Keratinocyte (primary cell): ENCODE data around the gene STAG1. TPM values are rescaled to one million over a fixed set of nuclear protein-coding genes. Genes with fewer than 3 reads are reported as not detected.
A peak's percentile ranks its signal among the peaks of the same experiment; 100 is the strongest.
"Not testable (repeated sequence)": the region's sequence is repeated elsewhere in the genome, so short reads cannot be mapped to it uniquely, and the experiment has no call there.

ENCODE experiments used
- DNase-seq: peaks from one replicate; pipeline ENCODE4 v3.0.0-alpha.2; 2011; ENCODE audit warnings: low read depth, missing footprints, low spot score
- FAIRE-seq: peaks from 2 replicates; lab custom pipeline; 2011; peaks lifted over from hg19 to GRCh38; lab: Jason Lieb, UNC
- H2AFZ ChIP-seq: 2 replicates; pipeline ENCODE4 v1.6.0; 2012; ENCODE audit warnings: low read length, control low read depth, inconsistent platforms; ENCODE audit not compliant: control insufficient read depth
- H3K27ac ChIP-seq: 2 replicates; pipeline ENCODE4 v1.5.1; 2011; ENCODE audit warnings: low read length; ENCODE audit not compliant: control insufficient read depth, insufficient read depth
- H3K27me3 ChIP-seq: 3 replicates; pipeline ENCODE4 v1.6.0; 2011; ENCODE audit warnings: low read length; ENCODE audit not compliant: control insufficient read depth, insufficient read depth; ENCODE audit errors: extremely low read depth
- H3K36me3 ChIP-seq, 2 experiments: 2 replicates in 1 of 2; 3 replicates in 1 of 2; pipeline ENCODE4 v1.5.1; 2011; ENCODE audit warnings: low read length in 2 of 2, mild to moderate bottlenecking in 1 of 2; ENCODE audit not compliant: control insufficient read depth in 2 of 2, insufficient read depth in 2 of 2; ENCODE audit errors: extremely low read depth in 1 of 2
- H3K4me1 ChIP-seq: 3 replicates; pipeline ENCODE4 v1.5.1; 2011; ENCODE audit warnings: low read length; ENCODE audit not compliant: control insufficient read depth, insufficient read depth; ENCODE audit errors: extremely low read depth
- H3K4me2 ChIP-seq: 3 replicates; pipeline ENCODE4 v1.6.0; 2011; ENCODE audit warnings: low read depth, low read length; ENCODE audit not compliant: control insufficient read depth, insufficient read depth; ENCODE audit errors: extremely low read depth
- H3K4me3 ChIP-seq, 3 experiments: fragments of 200-600 bp in 1 of 3; sonication (generic) in 1 of 3; 2 replicates in 2 of 3; 3 replicates in 1 of 3; pipeline ENCODE4 v1.5.1; 2011 to 2016; ENCODE audit warnings: low read length in 3 of 3, mild to moderate bottlenecking in 3 of 3, control low read depth in 2 of 3, inconsistent platforms in 1 of 3, low read depth in 1 of 3, mixed read lengths in 1 of 3, mixed run types in 1 of 3, moderate library complexity in 1 of 3; ENCODE audit not compliant: control insufficient read depth in 2 of 3, insufficient read depth in 2 of 3; ENCODE audit errors: extremely low read depth in 1 of 3
- H3K79me2 ChIP-seq: 2 replicates; pipeline ENCODE4 v1.6.0; 2012; ENCODE audit warnings: low read length; ENCODE audit not compliant: control insufficient read depth, insufficient read depth
- H3K9ac ChIP-seq: 3 replicates; pipeline ENCODE4 v1.6.0; 2011; ENCODE audit warnings: low read length; ENCODE audit not compliant: control insufficient read depth, insufficient read depth; ENCODE audit errors: extremely low read depth
- H3K9me1 ChIP-seq: 3 replicates; pipeline ENCODE4 v1.6.0; 2011; ENCODE audit warnings: low read length; ENCODE audit not compliant: control insufficient read depth, insufficient read depth; ENCODE audit errors: extremely low read depth
- H3K9me3 ChIP-seq: 2 replicates; pipeline ENCODE4 v1.5.1; 2012; ENCODE audit warnings: low read depth, low read length; ENCODE audit not compliant: control insufficient read depth
- H4K20me1 ChIP-seq: 3 replicates; pipeline ENCODE4 v1.6.0; 2011; ENCODE audit warnings: low read length; ENCODE audit not compliant: control insufficient read depth, insufficient read depth; ENCODE audit errors: extremely low read depth
- CTCF ChIP-seq, 3 experiments: IDR thresholded peaks in 1 of 3; conservative IDR thresholded peaks in 1 of 3; optimal IDR thresholded peaks in 1 of 3; 2 replicates in 2 of 3; 3 replicates in 1 of 3; pipeline versions ENCODE3 to v1.5.1; 2011; ENCODE audit warnings: low read length in 3 of 3, mild to moderate bottlenecking in 3 of 3, moderate library complexity in 2 of 3, control low read depth in 1 of 3, inconsistent platforms in 1 of 3; ENCODE audit not compliant: insufficient read depth in 2 of 3; ENCODE audit errors: extremely low read depth in 1 of 3
- EZH2 ChIP-seq: IDR thresholded peaks from one replicate; pipeline ENCODE4 v1.6.1; 2012; ENCODE audit warnings: inconsistent platforms, mild to moderate bottlenecking, low read length, moderate library complexity
- dilution Hi-C: fragments of 300-500 bp; cut with MboI; formaldehyde crosslinking; loops from one replicate; pipeline ENCODE4 v1.7.0; 2020; ENCODE audit warnings: low sequenced_read_pairs; ENCODE audit not compliant: extremely low pct_ligation_motif_present
- polyA plus RNA-seq, 5 experiments: library from polyadenylated mRNA; depleted of rRNA in 3 of 5; stranded (reverse) in 3 of 5; stranded (forward) in 1 of 5; unstranded in 1 of 5; fragments of >200 nt; gene quantifications; 1 replicate in 1 of 5; 2 replicates in 3 of 5; 3 replicates in 1 of 5; pipeline versions ENCODE4 v1.2.1 to v1.2.3, GENCODE V29; 2011 to 2012; ENCODE audit warnings: missing spikeins in 2 of 5, low read depth in 1 of 5, low replicate concordance in 1 of 5

The STAG1 gene
- polyA plus RNA-seq, 1 donor (not counting 4 experiments of a cell fraction or from before 2014, with no cell fraction given): 11.8 TPM

DNA sequence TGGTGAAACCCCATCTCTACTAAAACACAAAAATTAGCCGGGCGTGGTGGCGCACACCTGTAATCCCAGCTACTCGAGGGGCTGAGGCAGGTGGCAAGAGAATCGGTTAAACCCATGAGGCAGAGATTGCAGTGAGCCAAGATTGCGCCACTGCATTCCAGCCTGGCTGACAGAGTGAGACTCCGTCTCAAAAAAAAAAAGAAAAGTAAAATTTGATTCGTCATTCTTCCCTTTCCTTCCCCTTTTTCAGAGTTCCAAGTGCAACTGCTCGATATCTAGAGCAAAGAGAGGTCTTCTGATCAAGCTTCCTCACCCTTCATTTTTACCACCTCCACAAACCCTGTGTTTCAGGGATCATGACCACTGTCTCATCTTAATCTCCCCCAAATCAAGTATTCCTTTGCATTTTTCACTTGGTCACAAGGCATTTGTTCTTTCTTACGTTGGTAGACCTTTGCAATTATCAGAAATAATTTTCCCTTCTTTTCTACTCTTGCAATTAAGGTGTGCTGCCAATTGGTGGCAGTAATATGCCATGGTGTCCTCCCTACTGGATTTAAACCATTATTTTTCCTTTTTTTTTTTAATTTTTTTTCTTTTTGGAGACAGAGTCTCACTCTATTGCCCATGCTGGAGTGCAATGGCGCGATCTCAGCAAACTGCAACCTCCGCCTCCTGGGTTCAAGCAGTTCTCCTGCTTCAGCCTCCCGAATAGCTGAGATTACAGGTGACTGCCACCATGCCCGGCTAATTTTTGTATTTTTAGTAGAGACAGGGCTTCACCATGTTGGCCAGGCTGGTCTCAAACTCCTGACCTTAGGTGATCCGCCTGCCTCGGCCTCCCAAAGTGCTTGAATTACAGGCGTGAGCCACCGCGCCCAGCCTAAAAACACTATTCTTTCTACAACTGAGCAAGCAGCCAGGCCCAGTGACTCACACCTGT is 6.3 kb upstream of the STAG1 start:
- DNase-seq, H3K4me3 ChIP-seq, H2AFZ ChIP-seq, H3K4me1 ChIP-seq, H4K20me1 ChIP-seq, dilution Hi-C loops, FAIRE-seq, H3K27ac ChIP-seq, H3K36me3 ChIP-seq, H3K79me2 ChIP-seq, H3K9me3 ChIP-seq, H3K27me3 ChIP-seq, H3K9ac ChIP-seq, H3K9me1 ChIP-seq, H3K4me2 ChIP-seq: not testable (repeated sequence)
- peak in 2 of 3 experiments; percentile 46 to 54 for TF ChIP-seq CTCF (optimal IDR thresholded peaks at IDR 0.05 in 1 of 3, IDR thresholded peaks at IDR 0.05 in 1 of 3, conservative IDR thresholded peaks at IDR 0.05 in 1 of 3; ENCODE audit: extremely low read depth in 1 of 3, insufficient read depth in 2 of 3, low read length in 3 of 3)

- H3K4me3 ChIP-seq: no peak overlapping the region
- H3K9ac ChIP-seq: no peak overlapping the region
- no peak overlapping the region for H2AFZ ChIP-seq
- no peak overlapping the region for H3K27ac ChIP-seq
- peaks cover 10% of the 10 kb centered on the region for H3K4me1 ChIP-seq
- no peak overlapping the region for H3K4me2 ChIP-seq
- H3K79me2 ChIP-seq: peaks cover 12% of the 10 kb centered on the region
- no peaks in the 10 kb centered on the region for H3K36me3 ChIP-seq
- H4K20me1 ChIP-seq: no peaks in the 10 kb centered on the region
- H3K27me3 ChIP-seq: no peaks in the 10 kb centered on the region
- H3K9me1 ChIP-seq: no peaks in the 10 kb centered on the region
- DNase-seq (no peak), FAIRE-seq (no peak)
- dilution Hi-C loops: no loop called here
- TF ChIP-seq CTCF (optimal IDR thresholded peaks at IDR 0.05 in 1 of 3, IDR thresholded peaks at IDR 0.05 in 1 of 3, conservative IDR thresholded peaks at IDR 0.05 in 1 of 3; ENCODE audit: extremely low read depth in 1 of 3, insufficient read depth in 2 of 3, low read length in 3 of 3) (no peak), EZH2 (no peak)
- H3K9me3 ChIP-seq: no peaks in the 10 kb centered on the region
These were observed 3.0 kb upstream of the STAG1 start for GRCh38 chr3:136755192-136755591.
